OCI-M2 (cell line): ENCODE results near the gene ZP2.
"Not testable (repeated sequence)": the region's sequence is repeated elsewhere in the genome, so short reads cannot be mapped to it uniquely, and the experiment has no call there.

Experiments
- DNase-seq: peaks from one replicate; lab custom pipeline; 2025; ENCODE audit not compliant: unreplicated experiment; lab: John Stamatoyannopoulos, UW

ZP2 gene

DNA sequence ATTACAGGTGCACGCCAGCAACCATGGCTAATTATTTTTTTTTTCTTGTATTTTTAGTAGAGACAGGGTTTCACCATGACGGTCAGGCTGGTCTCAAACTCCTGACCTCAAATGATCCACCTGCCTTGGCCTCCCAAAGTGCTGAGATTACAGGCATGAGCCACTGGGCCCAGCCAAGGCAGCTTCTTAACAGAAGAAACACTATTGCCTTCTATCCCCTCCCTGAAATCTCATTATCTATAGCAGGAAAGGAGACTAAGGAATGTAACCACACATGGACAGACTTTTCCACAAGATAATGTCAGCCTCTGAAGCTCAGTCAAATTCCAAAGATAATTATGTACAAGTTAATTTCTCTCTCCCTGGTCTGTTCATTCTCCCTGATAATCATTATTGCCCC is 5.7 kb upstream of the ZP2 start:
- DNase-seq: no peak

- DNase-seq: no peak
These were observed 2.7 kb upstream of the ZP2 start for GRCh38 chr16:21214086-21214485.

- no peak for DNase-seq
These were observed 2.7 kb downstream of the ZP2 start for GRCh38 chr16:21208446-21209230.

DNA sequence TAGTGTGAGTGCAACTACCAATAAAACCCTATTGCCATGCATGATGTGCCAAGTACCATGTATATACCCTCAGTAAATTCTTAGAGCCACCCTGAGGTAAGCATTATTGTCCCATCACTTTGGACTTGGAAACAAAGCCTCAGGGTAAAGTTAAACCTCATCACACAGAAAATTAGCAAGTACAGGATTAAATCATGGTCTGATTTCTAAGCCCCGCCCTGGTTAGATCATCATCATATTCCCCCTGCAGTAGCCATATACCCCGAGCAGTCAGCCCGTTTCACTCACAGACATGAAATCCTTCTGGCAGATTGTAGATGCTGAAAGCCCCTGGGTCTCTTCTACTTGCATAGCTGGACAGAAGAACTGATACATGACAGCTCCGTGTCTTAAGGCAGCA is 4.8 kb downstream of the ZP2 start:
- DNase-seq: no peak

- no peak for DNase-seq
These were observed 6.1 kb downstream of the ZP2 start for GRCh38 chr16:21205303-21205702.

DNA sequence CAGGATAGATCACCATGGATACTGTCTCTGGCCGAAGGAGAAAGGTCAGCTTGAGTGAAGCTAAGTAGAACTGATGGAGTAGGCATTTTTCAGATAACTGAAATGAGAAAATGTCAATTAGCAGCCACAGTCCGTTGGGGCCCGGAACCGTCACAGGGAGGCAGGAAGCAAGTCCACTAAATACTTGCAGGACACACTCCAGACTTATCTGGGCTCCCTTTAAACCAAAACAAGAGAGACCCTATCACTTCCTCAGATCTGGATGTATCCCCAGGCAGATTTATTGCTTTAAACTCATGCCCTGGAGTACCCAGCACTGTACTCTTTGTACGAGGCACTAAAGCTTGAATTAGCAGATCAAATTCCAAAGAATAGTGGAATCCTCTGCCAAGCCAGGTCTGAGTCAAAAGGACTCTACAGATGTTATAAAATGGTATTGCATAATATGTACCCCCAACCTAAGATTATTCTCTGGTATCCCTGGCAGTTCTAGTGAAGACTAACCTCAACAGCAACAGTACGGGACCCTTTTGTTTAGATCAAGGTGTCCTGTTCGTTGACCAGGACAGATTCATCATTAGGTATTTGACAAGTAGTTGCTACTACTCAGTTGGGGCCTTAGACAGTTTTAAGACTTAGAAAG is 8.1 kb downstream of the ZP2 start:
- no peak for DNase-seq

DNA sequence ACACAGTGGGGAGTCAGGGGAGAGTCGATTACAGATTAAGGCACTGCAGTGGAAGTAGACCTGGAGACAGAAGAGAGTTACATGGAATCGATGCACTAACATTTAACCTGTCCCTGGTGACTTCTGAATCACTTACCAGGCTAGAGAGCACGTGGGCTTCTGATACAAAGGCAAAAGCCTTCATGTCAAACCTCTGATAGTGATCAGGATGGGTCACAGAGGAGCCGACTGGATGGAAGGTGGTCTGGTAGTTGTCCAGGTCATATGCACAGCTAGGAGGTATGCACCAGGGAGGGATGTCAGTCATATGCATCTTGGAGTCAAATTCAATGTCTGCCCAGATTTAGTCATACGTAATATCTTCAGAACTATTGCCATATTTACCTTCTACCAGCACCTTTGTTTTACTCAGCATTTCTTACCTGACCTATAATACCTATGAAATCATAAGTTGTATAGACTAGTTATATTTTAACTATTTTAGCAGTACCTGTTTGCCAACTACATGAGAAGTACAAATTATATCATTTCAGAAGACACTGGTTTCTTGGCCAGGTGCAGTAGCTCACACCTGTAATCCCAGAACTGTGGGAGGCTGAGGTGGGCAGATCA is 11.7 kb downstream of the ZP2 start:
- no peak for DNase-seq

- no peak for DNase-seq
These were observed 13.8 kb downstream of the ZP2 start for GRCh38 chr16:21197621-21198020.

GRCh38 chr16:21197112-21197511 is 14.3 kb downstream of the ZP2 start:
- no peak for DNase-seq

GRCh38 chr16:21195330-21195729 is 16.0 kb downstream of the ZP2 start:
- DNase-seq: not testable (repeated sequence)

GRCh38 chr16:21194771-21195301 is 16.5 kb downstream of the ZP2 start:
- DNase-seq: no peak

GRCh38 chr16:21192991-21193390 is 18.4 kb downstream of the ZP2 start:
- DNase-seq: no peak

GRCh38 chr16:21190599-21190998 is 20.8 kb downstream of the ZP2 start:
- no peak for DNase-seq

- no peak for DNase-seq
These were observed 21.4 kb downstream of the ZP2 start for GRCh38 chr16:21190013-21190412.

GRCh38 chr16:21189311-21189710 is 22.1 kb downstream of the ZP2 start:
- no peak for DNase-seq

GRCh38 chr16:21186326-21186691 is 25.1 kb downstream of the ZP2 start:
- no peak for DNase-seq

DNA sequence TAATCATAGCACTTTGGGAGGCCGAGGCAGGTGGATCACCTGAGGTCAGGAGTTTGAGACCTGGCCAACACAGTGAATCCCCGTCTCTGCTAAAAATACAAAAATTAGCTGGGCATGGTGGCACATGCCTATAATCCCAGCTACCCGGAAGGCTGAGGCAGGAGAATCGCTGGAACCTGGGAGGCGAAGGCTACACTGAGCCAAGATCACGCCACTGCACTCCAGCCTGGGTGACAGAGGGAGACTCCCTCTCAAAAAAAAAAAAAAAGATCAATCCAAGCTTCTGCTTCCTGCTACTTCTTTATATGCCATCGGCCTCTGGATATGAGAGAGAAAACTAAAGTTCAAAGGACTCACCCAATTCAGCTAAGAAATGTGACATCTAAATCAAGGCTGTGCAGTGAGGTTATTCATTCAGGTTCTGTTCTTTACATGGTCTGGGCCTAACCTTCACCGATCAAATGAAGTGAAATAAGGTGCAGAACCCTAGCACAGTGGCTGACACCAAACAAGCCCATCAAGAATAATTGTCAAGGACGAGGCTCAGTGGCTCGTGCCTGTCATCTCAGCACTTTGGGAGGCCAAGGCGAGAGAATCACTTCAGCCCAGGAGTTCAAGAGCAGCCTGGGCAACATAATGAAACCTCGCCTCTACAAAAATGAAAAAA is 25.6 kb downstream of the ZP2 start:
- DNase-seq: no peak

- DNase-seq: no peak
These were observed 26.5 kb downstream of the ZP2 start for GRCh38 chr16:21184834-21185233.

DNA sequence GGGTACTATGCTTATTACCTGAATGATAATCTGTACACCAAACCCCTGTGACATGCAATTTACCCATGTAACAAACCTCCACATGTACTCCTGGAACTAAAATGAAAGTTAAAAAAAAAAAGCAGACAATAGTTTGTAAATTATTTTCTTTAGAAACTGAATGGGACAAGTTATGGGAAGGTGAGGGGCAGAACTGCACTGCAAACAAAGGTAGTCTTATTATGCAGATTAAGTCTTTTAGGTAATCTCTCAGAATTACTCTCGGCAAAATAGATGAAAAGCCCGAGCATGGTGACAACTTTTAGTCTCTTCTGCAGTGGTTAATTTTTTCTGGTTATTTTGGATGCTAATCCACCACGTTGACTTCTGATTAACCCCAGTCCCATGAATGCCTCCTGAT is 27.4 kb downstream of the ZP2 start:
- DNase-seq: no peak

GRCh38 chr16:21179983-21180365 is 31.4 kb downstream of the ZP2 start:
- DNase-seq: no peak

DNA sequence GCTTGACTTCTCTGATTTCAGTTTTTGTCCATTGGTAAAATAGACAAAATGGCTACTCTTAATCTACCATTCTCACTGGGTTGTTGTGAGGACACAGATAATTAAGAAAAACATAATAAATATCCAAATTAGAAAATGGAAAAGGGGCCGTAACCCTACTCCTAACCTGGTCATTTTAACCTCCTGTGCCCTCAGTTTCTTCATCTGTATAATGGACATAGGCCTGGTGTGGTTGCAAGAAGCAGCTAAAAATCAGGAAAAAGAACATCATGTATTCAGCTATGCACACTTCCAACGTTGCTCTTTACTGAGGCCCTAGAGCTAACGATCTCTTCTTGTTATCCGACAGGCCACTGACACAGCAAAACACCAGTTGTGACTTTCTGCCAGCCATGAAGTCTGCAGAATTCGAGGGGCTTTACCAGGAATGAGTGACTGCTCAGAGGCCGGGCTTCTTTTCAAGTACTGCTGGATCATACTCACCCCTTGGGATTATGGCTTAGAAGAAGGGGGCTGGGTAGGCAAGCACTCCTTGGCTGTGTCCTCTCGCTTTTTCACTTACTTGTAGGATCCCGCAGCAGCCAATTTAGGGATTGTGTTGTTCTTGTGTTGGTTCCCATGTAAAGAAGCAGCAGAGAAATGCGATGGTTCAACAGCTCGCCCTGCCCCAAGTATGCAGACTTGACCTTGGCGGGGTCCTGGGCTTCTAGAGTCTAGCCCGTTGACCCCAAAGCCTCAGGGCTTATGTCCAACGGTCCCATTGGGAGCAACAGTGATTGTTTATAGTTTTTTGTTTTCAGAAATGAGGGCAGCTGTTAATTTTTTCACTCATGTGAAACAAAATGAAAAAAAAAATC is 32.0 kb downstream of the ZP2 start:
- no peak for DNase-seq
